GM19468 (cell line): ENCODE data around the gene ABCC1.

Source experiments
- ATAC-seq: cut with Tn5 transposase; IDR thresholded peaks from one replicate; pipeline ENCODE4 v1.9.1; 2021; ENCODE audit warnings: mild to moderate bottlenecking, moderate library complexity, moderate number of reproducible peaks; ENCODE audit not compliant: unreplicated experiment; ENCODE audit errors: extremely low read depth

Gene ABCC1

GRCh38 chr16:16037521-16037920 is 88.1 kb downstream of the ABCC1 start:
- ATAC-seq: no peak

- no peak for ATAC-seq
Measured at GRCh38 chr16:16037970-16038369, 88.6 kb downstream of the ABCC1 start.

GRCh38 chr16:16038950-16039349 is 89.5 kb downstream of the ABCC1 start:
- ATAC-seq: no peak

- ATAC-seq: no peak
Measured at GRCh38 chr16:16041196-16041892, 91.9 kb downstream of the ABCC1 start.

- ATAC-seq: no peak
Measured at GRCh38 chr16:16042076-16042475, 92.7 kb downstream of the ABCC1 start.

GRCh38 chr16:16045296-16045695 is 95.9 kb downstream of the ABCC1 start:
- no peak for ATAC-seq

GRCh38 chr16:16045879-16046278 is 96.5 kb downstream of the ABCC1 start:
- no peak for ATAC-seq

- no peak for ATAC-seq
Measured at GRCh38 chr16:16047761-16048160, 98.3 kb downstream of the ABCC1 start.

- no peak for ATAC-seq
Measured at GRCh38 chr16:16048904-16049582, 99.6 kb downstream of the ABCC1 start.

- ATAC-seq: no peak
Measured at GRCh38 chr16:16050106-16050505, 100.7 kb downstream of the ABCC1 start.

GRCh38 chr16:16051132-16051531 is 101.7 kb downstream of the ABCC1 start:
- ATAC-seq: no peak

GRCh38 chr16:16052916-16053315 is 103.5 kb downstream of the ABCC1 start:
- no peak for ATAC-seq

GRCh38 chr16:16057102-16057501 is 107.7 kb downstream of the ABCC1 start:
- ATAC-seq: no peak

GRCh38 chr16:16059160-16059559 is 109.7 kb downstream of the ABCC1 start:
- ATAC-seq: no peak

- no peak for ATAC-seq
Measured at GRCh38 chr16:16059895-16060590, 110.6 kb downstream of the ABCC1 start.

GRCh38 chr16:16062023-16062937 is 112.9 kb downstream of the ABCC1 start:
- no peak for ATAC-seq

GRCh38 chr16:16063683-16064082 is 114.3 kb downstream of the ABCC1 start:
- ATAC-seq: no peak

- ATAC-seq: no peak
Measured at GRCh38 chr16:16064874-16065384, 115.5 kb downstream of the ABCC1 start.

GRCh38 chr16:16067127-16067526 is 117.7 kb downstream of the ABCC1 start:
- no peak for ATAC-seq

GRCh38 chr16:16071631-16072244 is 122.3 kb downstream of the ABCC1 start:
- ATAC-seq: no peak
